Esophagus squamous epithelium (tissue), 5 donors: ENCODE data around the gene SNX21. TPM values are rescaled to one million over a fixed set of nuclear protein-coding genes. Genes with fewer than 3 reads are reported as not detected.
A peak's percentile ranks its signal among the peaks of the same experiment; 100 is the strongest.

Experiments used
- DNase-seq: peaks from one replicate; lab custom pipeline; 2025; lab: John Stamatoyannopoulos, UW
- H3K27ac ChIP-seq, 4 donors: fragments of 200-600 bp; sonication (generic); one replicate each; pipeline ENCODE4 v1.5.1; 2016 to 2019; ENCODE audit warnings: mild to moderate bottlenecking in 1 of 4
- H3K27me3 ChIP-seq, 4 donors: fragments of 200-600 bp; sonication (generic); 1 replicate in 3 of 4; 2 replicates in 1 of 4; pipeline versions ENCODE4 v1.5.1 to v1.6.0; 2017 to 2021; ENCODE audit warnings: antibody characterized with exemption in 1 of 4
- H3K36me3 ChIP-seq, 3 donors: fragments of 200-600 bp; sonication (generic); one replicate each; pipeline ENCODE4 v1.5.1; 2016 to 2019
- H3K4me1 ChIP-seq, 3 donors: fragments of 200-600 bp; sonication (generic); one replicate each; pipeline ENCODE4 v1.5.1; 2017 to 2019
- H3K4me3 ChIP-seq, 4 donors: fragments of 200-600 bp; sonication (generic); 1 replicate in 3 of 4; 2 replicates in 1 of 4; pipeline ENCODE4 v1.5.1; 2016 to 2019; ENCODE audit warnings: mild to moderate bottlenecking in 2 of 4, moderate library complexity in 1 of 4
- H3K9me3 ChIP-seq, 3 donors: fragments of 200-600 bp; sonication (generic); one replicate each; pipeline ENCODE4 v1.5.1; 2016 to 2019
- CTCF ChIP-seq, 6 experiments: fragments of 450-650 bp in 4 of 6; fragments of 200-600 bp in 2 of 6; sonication (generic) in 2 of 6; IDR thresholded peaks; one replicate each; pipeline ENCODE4 v1.5.1; 2016 to 2019; ENCODE audit warnings: antibody characterized with exemption in 6 of 6, mild to moderate bottlenecking in 4 of 6, moderate library complexity in 4 of 6
- POLR2A ChIP-seq, 4 donors: fragments of 450-650 bp; IDR thresholded peaks; one replicate each; pipeline ENCODE4 v1.6.1; 2017; ENCODE audit warnings: antibody characterized with exemption in 4 of 4, mild to moderate bottlenecking in 4 of 4, moderate library complexity in 3 of 4
- WGBS, 2 donors: methylation state at CpG; one replicate each; pipeline ENCODE4 v1.1.5; 2018; 5-methylcytosine and 5-hydroxymethylcytosine counted together
- intact Hi-C: fragments of 100-400 bp; cut with DNase I; formaldehyde crosslinking; loops from one replicate; pipeline ENCODE4 v1.15.0; 2022
- total RNA-seq, 4 donors: library from RNA; depleted of rRNA; stranded (reverse); fragments of >200 nt; gene quantifications; one replicate each; pipeline ENCODE4 v1.1.0, GENCODE V29; 2016
- donor health status: DM: yes; HTN: yes; CAD: no.

Gene SNX21
- total RNA-seq, 4 donors from 2014 or later, result 21.2 to 43.2 (median 37.4) TPM

GRCh38 chr20:45818239-45818638 is 15.4 kb upstream of the SNX21 start:
- peak overlapping the region in 1 of 4 donors; percentile 6 for H3K27ac ChIP-seq
- WGBS, 2 donors, result 79 to 84% methylated on average over 3 of the region's 3 CpGs
- H3K4me3 ChIP-seq, result no peak overlapping the region
- no peaks in the 10 kb centered on the region for H3K9me3 ChIP-seq
- H3K36me3 ChIP-seq, result no peaks in the 10 kb centered on the region
- no peak for DNase-seq
- peaks cover 0 to 17% (median 0%) of the 10 kb centered on the region in 4 donors for H3K27me3 ChIP-seq
- TF ChIP-seq POLR2A (IDR thresholded peaks at IDR 0.05) (no peak), CTCF (IDR thresholded peaks at IDR 0.05) (no peak)
- intact Hi-C loops, result loop anchor here (10.0 kb wide), 1 partner anchor 147 kb away; no protein-coding TSS in a partner anchor
- H3K4me1 ChIP-seq, result peaks cover 8 to 32% (median 9%) of the 10 kb centered on the region in 3 donors

- H3K9me3 ChIP-seq, result no peaks in the 10 kb centered on the region
- 82 to 92% methylated on average over 4 of the region's 4 CpGs for WGBS, 2 donors
- intact Hi-C loops, result loop anchor here (10.0 kb wide), 1 partner anchor 145 kb away; no protein-coding TSS in a partner anchor
- H3K36me3 ChIP-seq, result no peaks in the 10 kb centered on the region
- peaks cover 15 to 33% (median 18%) of the 10 kb centered on the region in 3 donors for H3K4me1 ChIP-seq
- DNase-seq, result no peak
- no peak overlapping the region for H3K27ac ChIP-seq
- H3K27me3 ChIP-seq, result peaks cover 0 to 29% (median 0%) of the 10 kb centered on the region in 4 donors
- H3K4me3 ChIP-seq, result no peak overlapping the region
- TF ChIP-seq CTCF (IDR thresholded peaks at IDR 0.05) (no peak), POLR2A (IDR thresholded peaks at IDR 0.05) (no peak)
Observed at GRCh38 chr20:45819466-45819865, 14.1 kb upstream of the SNX21 start.

- intact Hi-C loops, result no loop called here
- 75 to 76% methylated on average over 2 of the region's 2 CpGs for WGBS, 2 donors
- Histone ChIP-seq H3K4me3 (no peak overlapping the region), H3K27me3 (peaks cover 0 to 31% (median 0%) of the 10 kb centered on the region in 4 donors), H3K9me3 (no peaks in the 10 kb centered on the region), H3K4me1 (peaks cover 18 to 49% (median 21%) of the 10 kb centered on the region in 3 donors), H3K27ac (no peak overlapping the region), H3K36me3 (no peaks in the 10 kb centered on the region)
- no peak for DNase-seq
- TF ChIP-seq CTCF (IDR thresholded peaks at IDR 0.05) (no peak), POLR2A (IDR thresholded peaks at IDR 0.05) (no peak)
Observed at GRCh38 chr20:45821947-45822346, 11.7 kb upstream of the SNX21 start.

GRCh38 chr20:45822857-45823256 is 10.7 kb upstream of the SNX21 start:
- 0 to 10% methylated on average over 2 to 12 of the region's 24 CpGs for WGBS, 2 donors
- TF ChIP-seq CTCF (IDR thresholded peaks at IDR 0.05) (no peak), POLR2A (IDR thresholded peaks at IDR 0.05) (no peak)
- no peak for DNase-seq
- H3K27ac ChIP-seq, result no peak overlapping the region
- no peaks in the 10 kb centered on the region for H3K36me3 ChIP-seq
- H3K9me3 ChIP-seq, result no peaks in the 10 kb centered on the region
- H3K4me3 ChIP-seq, result peak overlapping the region in 2 of 4 donors; percentile 0 to 45
- H3K4me1 ChIP-seq, result peaks cover 18 to 43% (median 21%) of the 10 kb centered on the region in 3 donors
- peaks cover 0 to 31% (median 0%) of the 10 kb centered on the region in 4 donors for H3K27me3 ChIP-seq
- intact Hi-C loops, result no loop called here

GRCh38 chr20:45823949-45824835 is 9.4 kb upstream of the SNX21 start:
- Histone ChIP-seq H3K9me3 (no peaks in the 10 kb centered on the region), H3K27ac (peak overlapping the region in 1 of 4 donors; percentile 12), H3K4me1 (peaks cover 18 to 53% (median 25%) of the 10 kb centered on the region in 3 donors), H3K4me3 (peak overlapping the region; percentile 9 to 44 (median 28)), H3K36me3 (no peaks in the 10 kb centered on the region), H3K27me3 (peaks cover 0 to 31% (median 0%) of the 10 kb centered on the region in 4 donors)
- TF ChIP-seq CTCF (IDR thresholded peaks at IDR 0.05), result peak; percentile 10 to 49 (median 34)
- TF ChIP-seq POLR2A (IDR thresholded peaks at IDR 0.05), result no peak
- intact Hi-C loops, result no loop called here
- DNase-seq, result no peak
- WGBS, 2 donors, result 12 to 29% methylated on average over 24 to 42 of the region's 57 CpGs
